ENCODE data around the gene CLEC5A. TPM values are rescaled to one million over a fixed set of nuclear protein-coding genes. Genes with fewer than 3 reads are reported as not detected.
"Not testable (repeated sequence)": the region's sequence is repeated elsewhere in the genome, so short reads cannot be mapped to it uniquely, and the experiment has no call there.

Gene CLEC5A
- total and polyA plus RNA-seq, 2 experiments from 2014 or later, result not detected

DNA sequence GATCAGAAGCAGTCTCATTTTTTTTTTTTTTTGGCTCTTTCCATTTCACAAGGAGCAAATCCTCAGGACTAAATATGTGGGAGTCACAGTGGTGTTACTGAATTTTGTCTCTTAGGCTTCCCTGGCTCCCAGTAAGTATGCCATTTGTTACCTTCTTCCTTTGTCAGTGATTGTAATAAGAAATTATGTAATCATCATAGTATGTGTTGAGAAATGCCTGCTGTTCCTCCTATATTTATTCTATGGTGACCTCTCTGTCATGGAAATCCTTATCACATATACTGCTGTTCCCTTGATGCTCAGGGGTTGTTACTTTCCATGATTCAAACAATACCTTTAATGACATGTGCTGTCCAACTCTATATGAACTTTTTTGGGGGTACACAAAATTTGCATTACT, 35.4 kb downstream of the CLEC5A start:
- H3K27me3 ChIP-seq, result no peaks in the 10 kb centered on the region
- H3K9me3 ChIP-seq (ENCODE audit: low read depth), result no peaks in the 10 kb centered on the region
- DNase-seq (ENCODE audit: low read depth in 1 of 2, low spot score in 1 of 2), result no peak
- H3K4me3 ChIP-seq, result no peak overlapping the region
- no peaks in the 10 kb centered on the region for H3K36me3 ChIP-seq
- H3K4me1 ChIP-seq (ENCODE audit: low read depth), result no peaks in the 10 kb centered on the region
- no peak overlapping the region for H3K27ac ChIP-seq
- TF ChIP-seq, protein P1, sequence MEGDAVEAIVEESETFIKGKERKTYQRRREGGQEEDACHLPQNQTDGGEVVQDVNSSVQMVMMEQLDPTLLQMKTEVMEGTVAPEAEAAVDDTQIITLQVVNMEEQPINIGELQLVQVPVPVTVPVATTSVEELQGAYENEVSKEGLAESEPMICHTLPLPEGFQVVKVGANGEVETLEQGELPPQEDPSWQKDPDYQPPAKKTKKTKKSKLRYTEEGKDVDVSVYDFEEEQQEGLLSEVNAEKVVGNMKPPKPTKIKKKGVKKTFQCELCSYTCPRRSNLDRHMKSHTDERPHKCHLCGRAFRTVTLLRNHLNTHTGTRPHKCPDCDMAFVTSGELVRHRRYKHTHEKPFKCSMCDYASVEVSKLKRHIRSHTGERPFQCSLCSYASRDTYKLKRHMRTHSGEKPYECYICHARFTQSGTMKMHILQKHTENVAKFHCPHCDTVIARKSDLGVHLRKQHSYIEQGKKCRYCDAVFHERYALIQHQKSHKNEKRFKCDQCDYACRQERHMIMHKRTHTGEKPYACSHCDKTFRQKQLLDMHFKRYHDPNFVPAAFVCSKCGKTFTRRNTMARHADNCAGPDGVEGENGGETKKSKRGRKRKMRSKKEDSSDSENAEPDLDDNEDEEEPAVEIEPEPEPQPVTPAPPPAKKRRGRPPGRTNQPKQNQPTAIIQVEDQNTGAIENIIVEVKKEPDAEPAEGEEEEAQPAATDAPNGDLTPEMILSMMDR (IDR thresholded peaks at IDR 0.05; ENCODE audit: low read depth, low read length), result no peak

- Histone ChIP-seq H3K36me3 (no peaks in the 10 kb centered on the region), H3K4me1 (ENCODE audit: low read depth) (no peaks in the 10 kb centered on the region), H3K27ac (no peak overlapping the region), H3K27me3 (no peaks in the 10 kb centered on the region), H3K4me3 (no peak overlapping the region), H3K9me3 (ENCODE audit: low read depth) (no peaks in the 10 kb centered on the region)
- TF ChIP-seq, protein P1 (IDR thresholded peaks at IDR 0.05; ENCODE audit: low read depth, low read length), result no peak
- no peak for DNase-seq (ENCODE audit: low read depth in 1 of 2, low spot score in 1 of 2)
These were observed 40.5 kb downstream of the CLEC5A start for GRCh38 chr7:141906285-141906684.

- not testable (repeated sequence) for DNase-seq (ENCODE audit: low read depth in 1 of 2, low spot score in 1 of 2); H3K36me3 ChIP-seq; H3K27ac ChIP-seq; H3K27me3 ChIP-seq; H3K4me1 ChIP-seq (ENCODE audit: low read depth); H3K9me3 ChIP-seq (ENCODE audit: low read depth); H3K4me3 ChIP-seq
These were observed 47.4 kb downstream of the CLEC5A start for GRCh38 chr7:141899366-141899765.

DNA sequence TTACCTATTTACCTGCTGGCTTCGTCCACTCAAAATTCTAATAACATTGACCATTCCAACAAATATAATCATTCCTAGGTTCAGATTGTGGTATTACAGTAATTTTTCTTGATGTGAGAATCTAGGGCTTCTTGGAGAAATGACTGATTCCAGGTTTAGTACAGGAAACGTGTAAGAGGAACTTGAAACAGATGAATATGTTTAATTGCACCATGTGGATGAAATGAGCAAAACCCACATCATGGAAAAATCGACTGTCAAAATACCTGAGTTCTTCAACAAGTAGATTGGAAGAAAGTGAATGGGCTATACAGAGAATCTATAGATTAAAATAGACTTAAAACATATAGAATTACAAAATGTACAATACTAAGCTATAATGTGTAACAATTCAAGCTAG, 55.4 kb downstream of the CLEC5A start:
- no peak overlapping the region for H3K27ac ChIP-seq
- H3K4me1 ChIP-seq (ENCODE audit: low read depth), result no peaks in the 10 kb centered on the region
- TF ChIP-seq, protein P1 (IDR thresholded peaks at IDR 0.05; ENCODE audit: low read depth, low read length), result no peak
- no peak for DNase-seq (ENCODE audit: low read depth in 1 of 2, low spot score in 1 of 2)
- no peaks in the 10 kb centered on the region for H3K36me3 ChIP-seq
- H3K4me3 ChIP-seq, result no peak overlapping the region
- no peaks in the 10 kb centered on the region for H3K9me3 ChIP-seq (ENCODE audit: low read depth)
- H3K27me3 ChIP-seq, result no peaks in the 10 kb centered on the region

GRCh38 chr7:141889321-141889720, 57.5 kb downstream of the CLEC5A start:
- no peak for DNase-seq (ENCODE audit: low read depth in 1 of 2, low spot score in 1 of 2)
- Histone ChIP-seq H3K4me3 (no peak overlapping the region), H3K36me3 (no peaks in the 10 kb centered on the region), H3K27me3 (no peaks in the 10 kb centered on the region), H3K9me3 (ENCODE audit: low read depth) (no peaks in the 10 kb centered on the region), H3K4me1 (ENCODE audit: low read depth) (no peaks in the 10 kb centered on the region), H3K27ac (no peak overlapping the region)
- TF ChIP-seq, protein P1 (IDR thresholded peaks at IDR 0.05; ENCODE audit: low read depth, low read length), result no peak

DNA sequence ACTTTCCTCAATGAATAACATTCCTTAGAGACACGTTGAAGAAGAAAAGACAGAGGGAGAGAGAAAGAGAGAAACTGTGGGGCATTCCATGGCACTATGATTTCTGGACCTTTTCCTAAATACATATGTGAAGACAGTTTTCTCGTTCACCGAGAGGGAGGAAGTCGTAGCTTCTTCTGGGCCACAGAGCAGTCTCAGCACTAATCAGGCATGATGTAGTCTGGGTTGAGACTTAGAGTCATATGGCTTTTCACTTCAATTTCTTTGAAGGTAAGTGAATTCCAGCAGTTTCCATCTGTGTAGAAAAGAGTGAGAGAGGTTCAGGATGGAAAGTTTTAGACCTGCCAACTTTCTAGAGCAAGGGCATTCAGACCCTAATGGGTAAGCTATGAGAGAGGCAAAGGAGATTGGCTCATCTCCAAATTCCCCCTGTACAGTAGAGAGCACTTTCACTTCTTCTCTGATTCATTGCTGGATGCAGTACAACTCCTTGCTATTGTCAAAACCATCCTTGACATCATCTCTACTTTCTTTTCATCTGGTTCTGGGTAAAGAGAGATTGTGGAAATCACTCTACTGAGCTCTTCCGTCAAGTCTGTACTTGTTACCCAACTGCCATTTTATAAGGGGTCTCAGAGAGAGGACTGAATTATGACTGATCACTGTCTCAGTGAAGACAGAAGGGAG, 62.1 kb downstream of the CLEC5A start:
- Histone ChIP-seq H3K27me3 (no peaks in the 10 kb centered on the region), H3K9me3 (ENCODE audit: low read depth) (no peaks in the 10 kb centered on the region), H3K27ac (no peak overlapping the region), H3K36me3 (no peaks in the 10 kb centered on the region), H3K4me3 (no peak overlapping the region), H3K4me1 (ENCODE audit: low read depth) (no peaks in the 10 kb centered on the region)
- DNase-seq (ENCODE audit: low read depth in 1 of 2, low spot score in 1 of 2), result no peak
- TF ChIP-seq, protein P1 (IDR thresholded peaks at IDR 0.05; ENCODE audit: low read depth, low read length), result no peak
